Heart left ventricle (tissue), 16 donors: Measurements from ENCODE around the gene ATP9B. TPM values are rescaled to one million over a fixed set of nuclear protein-coding genes. Genes with fewer than 3 reads are reported as not detected.

Experiments used
- ATAC-seq, 4 donors: fragments of 200-7000 bp; cut with Tn5 transposase; one replicate each; pipeline ENCODE4 v1.9.1; 2020 to 2022; ENCODE audit warnings: moderate library complexity in 4 of 4, mild to moderate bottlenecking in 3 of 4, moderate number of reproducible peaks in 1 of 4
- DNase-seq, 5 donors: peaks; one replicate each; pipeline ENCODE4 v3.0.0-alpha.2; 2020
- H3K27ac ChIP-seq, 12 donors: fragments of 200-600 bp; sonication (generic) in 4 of 12; one replicate each; pipeline versions ENCODE4 v1.5.0 to v1.8.0; 2016 to 2022; ENCODE audit warnings: mild to moderate bottlenecking in 2 of 12
- H3K27me3 ChIP-seq, 9 donors: fragments of 200-600 bp; sonication (generic) in 2 of 9; one replicate each; pipeline versions ENCODE4 v1.5.1 to v1.8.0; 2016 to 2022; ENCODE audit warnings: mild to moderate bottlenecking in 3 of 9
- H3K36me3 ChIP-seq, 9 donors: fragments of 200-600 bp; sonication (generic) in 2 of 9; one replicate each; pipeline versions ENCODE4 v1.5.0 to v1.8.0; 2018 to 2022; ENCODE audit warnings: mild to moderate bottlenecking in 2 of 9
- H3K4me1 ChIP-seq, 12 donors: fragments of 200-600 bp; sonication (generic) in 4 of 12; one replicate each; pipeline versions ENCODE4 v1.5.0 to v1.8.0; 2016 to 2022; ENCODE audit warnings: mild to moderate bottlenecking in 3 of 12
- H3K4me3 ChIP-seq, 12 donors: fragments of 200-600 bp; sonication (generic) in 4 of 12; one replicate each; pipeline versions ENCODE4 v1.5.0 to v1.8.0; 2017 to 2022; ENCODE audit warnings: mild to moderate bottlenecking in 9 of 12, moderate library complexity in 4 of 12
- H3K9me3 ChIP-seq, 12 donors: fragments of 200-600 bp; sonication (generic) in 4 of 12; one replicate each; pipeline versions ENCODE4 v1.5.0 to v1.8.0; 2016 to 2022; ENCODE audit warnings: mild to moderate bottlenecking in 1 of 12
- POLR2A ChIP-seq, 2 donors: fragments of 450-650 bp; IDR thresholded peaks; one replicate each; pipeline ENCODE4 v1.6.1; 2017; ENCODE audit warnings: antibody characterized with exemption in 2 of 2, mild to moderate bottlenecking in 2 of 2, moderate library complexity in 2 of 2
- WGBS, 4 donors: extraction: QIAGEN DNeasy Blood & Tissue Kit in 2 of 4; methylation state at CpG; one replicate each; pipeline versions ENCODE4 v1.1.5 to v1.1.7; 2013 to 2018; 5-methylcytosine and 5-hydroxymethylcytosine counted together
- intact Hi-C, 10 donors: fragments of 100-400 bp; cut with DNase I; formaldehyde crosslinking; loops; one replicate each; pipeline versions ENCODE4 v1.11.1 to v1.14.2; 2022
- polyA plus RNA-seq, 2 donors: library from polyadenylated mRNA; stranded (reverse); fragments of 200-250 nt; gene quantifications; one replicate each; pipeline ENCODE4 v1.2.3, GENCODE V29; 2013
- total RNA-seq, 9 donors: library from RNA; depleted of rRNA in 2 of 9; stranded (reverse); fragments of >200 nt in 2 of 9; fragmentation: NEBNext Ultra II Directional in 3 of 9; extraction: Animal tissue kit (Norgen Biotek cat#: 25700) in 3 of 9; gene quantifications; one replicate each; pipeline versions ENCODE4 v1.1.0 to v1.2.4, GENCODE V29; 2016 to 2023
- TF ChIP-seq, protein P1 (sequence below), 12 donors: fragments of 200-600 bp; sonication (generic) in 4 of 12; IDR thresholded peaks; one replicate each; pipeline versions ENCODE4 v1.5.0 to v1.8.0; 2018 to 2022; ENCODE audit warnings: antibody characterized with exemption in 12 of 12, mild to moderate bottlenecking in 5 of 12
- donor health status: ischemic (EF 13 %, LVEDD 7.1; RV severe dilation, severe dysfunction).
- donor health status: healthy with polysubstance abuse.
- donor health status: DM: no; HTN: yes; CAD: no.
- donor health status: DM: no; HTN: no; CAD: no.
- donor health status: ischemic (EF 25% LVEDD 6.9; RV normal size, moderate dysfunction).
- donor health status: ischemic (EF 25% LVEDD 5.7; RV mildly dilated, moderate dysfunction).
- donor health status: healthy.
- donor health status: DM: yes; HTN: yes; CAD: no.
- donor health status: ischemic (EF 35%, LVEDD 5.7; RV mildly dilated, moderate dysfunction).
- donor health status: nonischemic (EF 11% LVEDD 7.7; RV severe dilation, severe dysfunction).
- donor health status: DM: yes; HTN: yes; CAD: no.
- donor health status: PGD.
- donor health status: ischemic (EF 29% LVEDD 5.4; RV normal size, mild dysfunction).
- donor health status: nonischemic (EF 23%, LVEDD 6.1; RV moderate dilation, normal function).

ATP9B gene
- total and polyA plus RNA-seq, 11 donors = 7.4 to 23.9 (median 12.8) TPM

DNA sequence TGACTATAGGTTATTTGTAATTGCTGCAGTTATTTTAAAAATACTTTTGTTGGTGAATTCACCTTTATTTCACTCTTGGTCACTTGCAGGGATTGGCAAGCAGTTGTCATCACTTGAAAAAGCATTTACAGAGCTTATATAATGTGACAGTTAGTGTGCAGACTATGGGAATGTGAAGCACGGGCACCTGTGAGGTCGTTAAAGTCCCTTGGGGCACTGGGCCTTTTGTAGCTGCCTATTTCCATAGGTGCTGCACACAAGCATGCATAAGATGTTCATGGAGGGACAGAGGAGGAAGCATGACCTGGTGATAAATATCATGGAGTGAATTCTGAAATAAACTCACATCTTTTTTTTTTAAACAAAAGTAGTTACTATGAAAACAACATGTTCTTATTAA, 124.6 kb downstream of the ATP9B start:
- no peak for DNase-seq
- intact Hi-C loops = no loop called here

GRCh38 chr18:79195716-79196683, 126.8 kb downstream of the ATP9B start:
- H3K4me3 ChIP-seq = no peak overlapping the region
- ATAC-seq = no peak
- no peaks in the 10 kb centered on the region for H3K4me1 ChIP-seq
- no peaks in the 10 kb centered on the region for H3K9me3 ChIP-seq
- DNase-seq = no peak
- no peak for TF ChIP-seq POLR2A (IDR thresholded peaks at IDR 0.05)
- TF ChIP-seq, protein P1, sequence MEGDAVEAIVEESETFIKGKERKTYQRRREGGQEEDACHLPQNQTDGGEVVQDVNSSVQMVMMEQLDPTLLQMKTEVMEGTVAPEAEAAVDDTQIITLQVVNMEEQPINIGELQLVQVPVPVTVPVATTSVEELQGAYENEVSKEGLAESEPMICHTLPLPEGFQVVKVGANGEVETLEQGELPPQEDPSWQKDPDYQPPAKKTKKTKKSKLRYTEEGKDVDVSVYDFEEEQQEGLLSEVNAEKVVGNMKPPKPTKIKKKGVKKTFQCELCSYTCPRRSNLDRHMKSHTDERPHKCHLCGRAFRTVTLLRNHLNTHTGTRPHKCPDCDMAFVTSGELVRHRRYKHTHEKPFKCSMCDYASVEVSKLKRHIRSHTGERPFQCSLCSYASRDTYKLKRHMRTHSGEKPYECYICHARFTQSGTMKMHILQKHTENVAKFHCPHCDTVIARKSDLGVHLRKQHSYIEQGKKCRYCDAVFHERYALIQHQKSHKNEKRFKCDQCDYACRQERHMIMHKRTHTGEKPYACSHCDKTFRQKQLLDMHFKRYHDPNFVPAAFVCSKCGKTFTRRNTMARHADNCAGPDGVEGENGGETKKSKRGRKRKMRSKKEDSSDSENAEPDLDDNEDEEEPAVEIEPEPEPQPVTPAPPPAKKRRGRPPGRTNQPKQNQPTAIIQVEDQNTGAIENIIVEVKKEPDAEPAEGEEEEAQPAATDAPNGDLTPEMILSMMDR (IDR thresholded peaks at IDR 0.05) = no peak
- H3K27me3 ChIP-seq = no peaks in the 10 kb centered on the region
- 84 to 93% (median 90%) methylated on average over 10 of the region's 10 CpGs for WGBS, 4 donors
- H3K36me3 ChIP-seq = peaks cover 0 to 38% (median 26%) of the 10 kb centered on the region in 9 donors
- no peak overlapping the region for H3K27ac ChIP-seq
- intact Hi-C loops = no loop called here

More for the DNA sequence above, 124.6 kb downstream of the ATP9B start:
- TF ChIP-seq, protein P1 (IDR thresholded peaks at IDR 0.05) = no peak
- TF ChIP-seq POLR2A (IDR thresholded peaks at IDR 0.05) = no peak
- no peaks in the 10 kb centered on the region for H3K4me1 ChIP-seq
- H3K27ac ChIP-seq = no peak overlapping the region
- H3K9me3 ChIP-seq = no peaks in the 10 kb centered on the region
- no peaks in the 10 kb centered on the region for H3K27me3 ChIP-seq
- H3K36me3 ChIP-seq = peaks cover 0 to 42% (median 31%) of the 10 kb centered on the region in 9 donors
- no peak for ATAC-seq
- WGBS, 4 donors = 75 to 89% (median 77%) methylated on average over 2 of the region's 2 CpGs
- no peak overlapping the region for H3K4me3 ChIP-seq

DNA sequence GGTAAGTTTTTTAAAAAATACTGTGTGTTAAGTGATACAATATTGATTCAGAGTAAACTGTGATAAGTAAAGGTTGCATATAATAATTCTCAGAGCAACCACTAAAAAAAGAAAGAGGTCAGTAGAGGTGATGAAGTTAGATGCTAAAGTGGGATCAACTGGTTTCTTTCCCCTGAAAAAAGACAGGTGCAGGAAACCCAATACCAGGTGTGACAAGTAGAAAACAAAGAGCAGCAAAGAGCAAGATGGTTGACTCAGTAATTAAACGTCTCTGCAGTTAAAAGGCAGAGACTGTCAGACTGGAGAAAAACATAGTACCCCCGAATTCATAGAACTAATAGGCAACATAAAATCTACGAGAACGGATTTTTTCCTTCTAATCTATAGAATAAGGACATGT, 128.3 kb downstream of the ATP9B start:
- H3K36me3 ChIP-seq = peaks cover 0 to 38% (median 26%) of the 10 kb centered on the region in 9 donors
- no peak for TF ChIP-seq POLR2A (IDR thresholded peaks at IDR 0.05)
- TF ChIP-seq, protein P1 (IDR thresholded peaks at IDR 0.05) = no peak
- intact Hi-C loops = no loop called here
- no peak overlapping the region for H3K4me3 ChIP-seq
- H3K4me1 ChIP-seq = no peaks in the 10 kb centered on the region
- ATAC-seq (no peak), DNase-seq (no peak)
- no peak overlapping the region for H3K27ac ChIP-seq
- no peaks in the 10 kb centered on the region for H3K27me3 ChIP-seq
- H3K9me3 ChIP-seq = no peaks in the 10 kb centered on the region
- WGBS, 4 donors = 91 to 94% (median 92%) methylated on average over 4 of the region's 4 CpGs

- TF ChIP-seq, protein P1 (IDR thresholded peaks at IDR 0.05) = no peak
- no peak for TF ChIP-seq POLR2A (IDR thresholded peaks at IDR 0.05)
- H3K27me3 ChIP-seq = no peaks in the 10 kb centered on the region
- H3K36me3 ChIP-seq = peaks cover 0 to 21% (median 11%) of the 10 kb centered on the region in 9 donors
- no peak for DNase-seq
- H3K27ac ChIP-seq = no peak overlapping the region
- intact Hi-C loops = loop anchor here in 1 of 10 donors (10.0 kb wide), 2 partner anchors 55 to 125 kb away; no protein-coding TSS in a partner anchor
- WGBS, 4 donors = 71 to 82% (median 76%) methylated on average over 7 of the region's 7 CpGs
- no peak for ATAC-seq
- peaks cover 0 to 3% (median 0%) of the 10 kb centered on the region in 12 donors for H3K4me1 ChIP-seq
- no peaks in the 10 kb centered on the region for H3K9me3 ChIP-seq
- H3K4me3 ChIP-seq = no peak overlapping the region
Observed at GRCh38 chr18:79199691-79200374, 130.6 kb downstream of the ATP9B start.
